Omental fat pad (tissue), 4 donors: ENCODE results near the gene HDAC8. TPM values are rescaled to one million over a fixed set of nuclear protein-coding genes. Genes with fewer than 3 reads are reported as not detected.

Experiments used
- ATAC-seq: fragments of 150-250 bp; one replicate; pipeline ENCODE4 v1.9.1; 2016; ENCODE audit warnings: mild to moderate bottlenecking, moderate library complexity; ENCODE audit not compliant: low FRiP score
- DNase-seq: peaks from one replicate; pipeline ENCODE4 v3.0.0-alpha.2; 2019; ENCODE audit warnings: low spot score
- CTCF ChIP-seq, 3 donors: fragments of 450-650 bp; IDR thresholded peaks; one replicate each; pipeline ENCODE4 v1.5.1; 2016 to 2017; ENCODE audit warnings: antibody characterized with exemption in 3 of 3, mild to moderate bottlenecking in 3 of 3, moderate library complexity in 2 of 3
- small RNA-seq: library from RNA; depleted of rRNA; stranded (forward); fragments of <200 nt; gene quantifications from one replicate; pipeline ENCODE3, GENCODE V24; 2016
- total RNA-seq, 4 donors: library from RNA; depleted of rRNA; stranded (reverse); fragments of >200 nt; gene quantifications; one replicate each; pipeline ENCODE4 v1.1.0, GENCODE V29; 2016

HDAC8 gene
- total RNA-seq, 4 donors from 2014 or later: 24.9 to 41.3 (median 30.5) TPM

- DNase-seq: no peak
- no peak for ATAC-seq
- TF ChIP-seq CTCF (IDR thresholded peaks at IDR 0.05): no peak
These were observed 274.5 kb downstream of the HDAC8 start for GRCh38 chrX:72297953-72298730.

GRCh38 chrX:72296991-72297390 lies 275.7 kb downstream of the HDAC8 start:
- no peak for TF ChIP-seq CTCF (IDR thresholded peaks at IDR 0.05)
- ATAC-seq (no peak), DNase-seq (no peak)

GRCh38 chrX:72295745-72296144 lies 276.9 kb downstream of the HDAC8 start:
- ATAC-seq (no peak), DNase-seq (no peak)

GRCh38 chrX:72294497-72294896 lies 278.1 kb downstream of the HDAC8 start:
- no peak for ATAC-seq
- no peak for DNase-seq
- TF ChIP-seq CTCF (IDR thresholded peaks at IDR 0.05): no peak

More at GRCh38 chrX:72295745-72296144, 276.9 kb downstream of the HDAC8 start:
- no peak for TF ChIP-seq CTCF (IDR thresholded peaks at IDR 0.05)

- ATAC-seq: no peak
- TF ChIP-seq CTCF (IDR thresholded peaks at IDR 0.05): no peak
- DNase-seq: no peak
These were observed 290.3 kb downstream of the HDAC8 start for GRCh38 chrX:72282302-72282701.

GRCh38 chrX:72280321-72280845 lies 292.3 kb downstream of the HDAC8 start:
- DNase-seq (no peak), ATAC-seq (no peak)
- TF ChIP-seq CTCF (IDR thresholded peaks at IDR 0.05): no peak

Small RNA genes within 50 kb of the gene (small RNA-seq; reads per million reads assigned to genes)
- gene RF00019 (not detected), gene RNU2-68P (0.64 reads per million)

Other genes starting within 250 kb of the HDAC8 start
- 1 to 10 TPM; 4.6 to 9.3 (median 6.0) TPM for gene PHKA1, start 141.5 kb upstream of the HDAC8 start, total RNA-seq
- gene DMRTC1B, start 204.0 kb upstream of the HDAC8 start, total RNA-seq: not detected
- gene FAM236B, start 209.8 kb upstream of the HDAC8 start, total RNA-seq: not detected
- not detected for gene FAM236D, start 235.4 kb upstream of the HDAC8 start, total RNA-seq